ENCODE measurements around the gene INSIG2.

GRCh38 chr2:118154176-118154575 lies 65.9 kb downstream of the INSIG2 start:
- TF ChIP-seq CTCF (conservative IDR thresholded peaks at IDR 0.05 in 1 of 2, IDR thresholded peaks at IDR 0.05 in 1 of 2; ENCODE audit: extremely low read depth in 1 of 2, insufficient read depth in 1 of 2, low read depth in 1 of 2, low read length in 2 of 2) (no peak), EZH2 (IDR thresholded peaks at IDR 0.05; ENCODE audit: borderline replicate concordance, low read length) (no peak)
